Epithelial cell of proximal tubule (primary cell): ENCODE data around the gene DENND5B. TPM values are rescaled to one million over a fixed set of nuclear protein-coding genes. Genes with fewer than 3 reads are reported as not detected.
"Not testable (repeated sequence)": the region's sequence is repeated elsewhere in the genome, so short reads cannot be mapped to it uniquely, and the experiment has no call there.

Experiments used
- DNase-seq: peaks from one replicate; pipeline ENCODE4 v3.0.0-alpha.2; 2011; ENCODE audit warnings: low read depth
- H3K4me3 ChIP-seq: 2 replicates; pipeline ENCODE4 v1.5.1; 2011; ENCODE audit warnings: low read depth, mild to moderate bottlenecking, low read length
- total RNA-seq: library from RNA; depleted of rRNA; stranded (reverse); fragments of >200 nt; gene quantifications from 2 replicates; pipeline ENCODE4 v1.2.3, GENCODE V29; 2015
- TF ChIP-seq, protein P1 (sequence below): conservative IDR thresholded peaks from 2 replicates; pipeline ENCODE4 v1.5.1; 2012; ENCODE audit warnings: low read depth, mild to moderate bottlenecking, low read length

DENND5B gene
- total RNA-seq, 1 donor from 2014 or later, result 8.6 TPM

DNA sequence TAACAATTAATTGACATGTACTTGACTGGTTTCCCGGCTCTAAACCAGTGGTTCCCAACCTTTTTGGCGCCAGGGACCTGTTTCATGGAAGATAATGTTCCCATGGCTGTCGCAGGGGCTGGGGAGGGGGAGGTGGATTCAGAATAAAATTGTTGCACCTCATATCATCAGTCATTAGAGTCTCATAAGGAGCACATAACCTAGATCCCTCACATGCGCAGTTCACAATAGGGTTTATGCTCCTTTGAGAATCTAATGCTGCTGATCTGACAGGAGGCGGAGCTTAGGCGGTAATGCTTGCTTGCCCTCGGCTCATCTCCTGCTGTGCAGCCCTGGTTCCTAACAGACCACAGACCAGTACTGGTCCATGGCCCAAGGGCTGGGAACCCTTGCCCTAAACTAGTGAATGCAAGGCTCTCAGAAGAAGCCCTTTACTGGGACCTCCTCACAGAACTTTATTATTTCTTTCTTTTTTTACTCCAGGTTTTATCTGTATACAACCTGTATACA is 178.6 kb downstream of the DENND5B start:
- TF ChIP-seq, protein P1, sequence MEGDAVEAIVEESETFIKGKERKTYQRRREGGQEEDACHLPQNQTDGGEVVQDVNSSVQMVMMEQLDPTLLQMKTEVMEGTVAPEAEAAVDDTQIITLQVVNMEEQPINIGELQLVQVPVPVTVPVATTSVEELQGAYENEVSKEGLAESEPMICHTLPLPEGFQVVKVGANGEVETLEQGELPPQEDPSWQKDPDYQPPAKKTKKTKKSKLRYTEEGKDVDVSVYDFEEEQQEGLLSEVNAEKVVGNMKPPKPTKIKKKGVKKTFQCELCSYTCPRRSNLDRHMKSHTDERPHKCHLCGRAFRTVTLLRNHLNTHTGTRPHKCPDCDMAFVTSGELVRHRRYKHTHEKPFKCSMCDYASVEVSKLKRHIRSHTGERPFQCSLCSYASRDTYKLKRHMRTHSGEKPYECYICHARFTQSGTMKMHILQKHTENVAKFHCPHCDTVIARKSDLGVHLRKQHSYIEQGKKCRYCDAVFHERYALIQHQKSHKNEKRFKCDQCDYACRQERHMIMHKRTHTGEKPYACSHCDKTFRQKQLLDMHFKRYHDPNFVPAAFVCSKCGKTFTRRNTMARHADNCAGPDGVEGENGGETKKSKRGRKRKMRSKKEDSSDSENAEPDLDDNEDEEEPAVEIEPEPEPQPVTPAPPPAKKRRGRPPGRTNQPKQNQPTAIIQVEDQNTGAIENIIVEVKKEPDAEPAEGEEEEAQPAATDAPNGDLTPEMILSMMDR, result no peak
- no peak overlapping the region for H3K4me3 ChIP-seq

DNA sequence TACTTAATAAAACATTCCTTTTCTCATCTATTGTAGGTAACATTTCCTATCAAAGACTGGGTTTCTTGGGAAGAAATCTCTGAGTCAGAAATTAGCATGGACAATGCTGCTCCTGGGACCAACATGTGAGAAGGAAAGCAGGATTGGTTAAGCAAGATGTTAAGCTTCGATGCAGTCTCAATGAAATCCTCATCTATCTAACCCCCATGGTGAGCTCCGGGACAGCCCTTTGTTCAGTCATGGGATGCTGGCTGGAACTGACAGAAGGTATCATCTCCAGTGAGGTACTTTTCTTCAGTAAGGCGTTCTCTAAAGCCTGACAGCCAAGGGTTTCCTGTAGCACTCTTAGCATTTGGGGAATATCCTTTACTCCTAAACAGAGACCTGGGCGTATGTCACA is 182.2 kb downstream of the DENND5B start:
- DNase-seq, result no peak
- TF ChIP-seq, protein P1, result no peak
- no peak overlapping the region for H3K4me3 ChIP-seq

More for the DNA sequence above, 178.6 kb downstream of the DENND5B start:
- DNase-seq, result no peak

DNA sequence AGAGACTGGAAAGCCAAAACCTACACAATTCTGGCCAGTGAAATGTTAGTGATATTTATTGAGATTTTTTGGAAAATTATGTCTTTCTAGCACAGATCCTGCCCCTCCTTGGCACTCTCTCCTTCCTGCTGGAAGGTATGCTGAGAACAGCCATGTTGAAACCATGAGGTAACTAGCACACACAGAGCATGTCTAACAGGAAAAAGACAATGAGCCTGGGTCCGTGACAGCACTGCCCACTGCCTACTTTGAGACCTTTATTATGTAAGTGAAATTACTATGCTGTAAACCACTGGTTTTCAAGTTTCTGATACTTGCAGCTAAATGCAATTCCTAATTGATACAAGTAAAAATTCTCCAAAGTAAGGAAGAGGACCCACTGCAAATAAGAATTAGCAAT is 183.4 kb downstream of the DENND5B start:
- DNase-seq, result no peak
- H3K4me3 ChIP-seq, result no peak overlapping the region
- TF ChIP-seq, protein P1, result no peak

DNA sequence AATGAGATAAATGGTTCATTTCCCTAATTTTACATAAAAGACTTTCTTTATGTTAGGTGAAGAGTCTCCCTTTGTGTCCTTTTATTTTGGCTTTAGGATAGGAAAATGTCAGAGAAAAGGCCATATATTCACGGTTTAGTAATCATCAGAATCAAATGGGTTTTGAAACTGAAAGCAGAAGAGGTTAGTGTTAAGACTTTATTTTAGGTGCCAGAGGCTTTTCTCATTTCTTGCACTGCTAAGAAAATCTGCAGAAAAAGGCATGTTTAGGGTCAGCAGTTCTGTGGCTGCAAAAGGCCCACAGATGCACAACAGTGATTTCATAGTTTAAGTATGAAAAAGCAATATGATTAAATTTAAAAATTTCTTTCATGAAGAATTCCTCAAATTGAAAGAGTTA is 184.6 kb downstream of the DENND5B start:
- no peak overlapping the region for H3K4me3 ChIP-seq
- no peak for DNase-seq

DNA sequence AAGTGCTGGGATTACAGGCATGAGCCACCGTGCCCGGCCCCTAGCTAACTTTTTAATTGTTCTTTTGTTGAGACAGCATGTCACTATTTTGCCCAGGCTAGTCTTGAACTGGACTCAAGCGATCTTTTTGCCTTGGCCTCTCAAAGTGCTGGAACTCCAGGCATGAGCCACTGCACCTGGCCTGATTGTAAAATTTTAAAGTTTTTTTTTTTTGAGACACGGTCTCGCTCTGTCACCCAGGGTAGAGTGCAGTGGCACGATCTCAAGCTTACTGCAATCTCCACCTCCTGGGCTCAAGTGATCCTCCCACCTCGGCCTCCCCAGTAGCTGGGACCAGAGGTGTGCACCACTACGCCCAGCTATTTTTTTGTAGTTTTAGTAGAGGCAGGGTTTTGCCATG is 185.9 kb downstream of the DENND5B start:
- TF ChIP-seq, protein P1, result no peak
- DNase-seq, result no peak
- H3K4me3 ChIP-seq, result no peak overlapping the region

More for the DNA sequence above, 184.6 kb downstream of the DENND5B start:
- TF ChIP-seq, protein P1, result no peak

- TF ChIP-seq, protein P1, result peak; percentile 89
- not testable (repeated sequence) for H3K4me3 ChIP-seq
- peak; percentile 52 for DNase-seq
Measured at GRCh38 chr12:31403099-31403607, 187.8 kb downstream of the DENND5B start.

DNA sequence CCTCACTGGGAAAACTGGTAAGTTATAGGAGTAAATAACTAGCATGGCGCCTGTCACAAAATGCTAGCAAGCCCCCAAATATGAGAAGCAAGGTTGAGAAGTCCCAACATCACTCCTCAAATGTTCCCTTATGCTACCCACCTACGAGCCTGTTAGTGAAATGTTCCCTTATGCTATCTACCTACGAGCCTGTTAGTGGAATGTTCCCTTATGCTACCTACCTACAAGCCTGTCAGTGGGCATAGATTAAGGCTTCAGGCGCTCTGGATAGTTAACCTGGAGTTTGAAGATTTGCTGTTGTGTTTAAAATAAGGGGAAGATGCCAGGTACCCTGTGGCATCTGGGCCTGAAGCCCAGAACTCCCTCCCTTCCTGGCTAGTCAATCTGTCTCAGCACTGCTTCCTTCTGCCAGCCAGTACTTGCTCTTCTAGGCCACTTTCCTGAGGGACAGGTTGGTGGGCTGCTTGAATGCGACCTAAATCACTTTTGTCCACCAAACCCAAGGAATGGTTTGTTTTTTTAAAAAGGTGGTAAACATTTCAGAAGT is 197.9 kb downstream of the DENND5B start:
- DNase-seq, result no peak
- TF ChIP-seq, protein P1, result no peak
- H3K4me3 ChIP-seq, result no peak overlapping the region
